Measurements from ENCODE around the gene CD8A.

- TF ChIP-seq POLR2AphosphoS5 (IDR thresholded peaks at IDR 0.05; ENCODE audit: low read depth) (no peak), CTCF (IDR thresholded peaks at IDR 0.05; ENCODE audit: insufficient read depth, low read length) (no peak), REST (IDR thresholded peaks at IDR 0.05; ENCODE audit: insufficient replicate concordance, low read depth) (no peak), SPI1 (IDR thresholded peaks at IDR 0.05; ENCODE audit: borderline replicate concordance, low read depth) (no peak), GABPA (IDR thresholded peaks at IDR 0.05; ENCODE audit: low read depth) (no peak)
Measured at GRCh38 chr2:86809481-86810121, 18.9 kb upstream of the CD8A start.

Data from HL-60 (cell line).